Mucosa of rectum (tissue), 2 donors: Measurements from ENCODE around the gene PTP4A1.
A peak's percentile ranks its signal among the peaks of the same experiment; 100 is the strongest.

Source experiments
- H3K27ac ChIP-seq, 2 donors: one replicate each; pipeline ENCODE4 v1.7.0; 2013; ENCODE audit warnings: inconsistent platforms in 2 of 2, low read depth in 2 of 2, low read length in 2 of 2
- H3K27me3 ChIP-seq, 2 donors: one replicate each; pipeline ENCODE4 v1.7.0; 2013; ENCODE audit warnings: low read length in 2 of 2; ENCODE audit not compliant: control insufficient read depth in 2 of 2, insufficient read depth in 2 of 2
- H3K36me3 ChIP-seq, 2 donors: one replicate each; pipeline ENCODE4 v1.7.0; 2013; ENCODE audit warnings: low read length in 2 of 2; ENCODE audit not compliant: control insufficient read depth in 2 of 2, insufficient read depth in 2 of 2
- H3K4me1 ChIP-seq, 2 donors: one replicate each; pipeline ENCODE4 v1.7.0; 2013; ENCODE audit warnings: low read length in 2 of 2, mild to moderate bottlenecking in 1 of 2; ENCODE audit not compliant: control insufficient read depth in 2 of 2, insufficient read depth in 2 of 2
- H3K4me3 ChIP-seq, 2 donors: one replicate each; pipeline ENCODE4 v1.7.0; 2013; ENCODE audit warnings: low read length in 2 of 2
- H3K9ac ChIP-seq, 2 donors: one replicate each; pipeline ENCODE4 v1.7.0; 2013; ENCODE audit warnings: low read length in 2 of 2, low read depth in 1 of 2, mild to moderate bottlenecking in 1 of 2
- H3K9me3 ChIP-seq, 2 donors: one replicate each; pipeline ENCODE4 v1.7.0; 2013; ENCODE audit warnings: low read length in 2 of 2; ENCODE audit not compliant: control insufficient read depth in 2 of 2
- donor health status: healthy.
- donor health status: Normal muscosa, but diverticular disease.

Gene PTP4A1

GRCh38 chr6:63533952-63534351 is 38.3 kb upstream of the PTP4A1 start:
- Histone ChIP-seq H3K27me3 (no peaks in the 10 kb centered on the region), H3K36me3 (no peaks in the 10 kb centered on the region), H3K27ac (no peak overlapping the region), H3K4me1 (no peaks in the 10 kb centered on the region), H3K9ac (no peak overlapping the region), H3K9me3 (no peaks in the 10 kb centered on the region), H3K4me3 (no peak overlapping the region)

- H3K4me3 ChIP-seq: no peak overlapping the region
- no peaks in the 10 kb centered on the region for H3K36me3 ChIP-seq
- no peaks in the 10 kb centered on the region for H3K27me3 ChIP-seq
- H3K27ac ChIP-seq: no peak overlapping the region
- no peak overlapping the region for H3K9ac ChIP-seq
- no peaks in the 10 kb centered on the region for H3K4me1 ChIP-seq
- H3K9me3 ChIP-seq: no peaks in the 10 kb centered on the region
These were observed 34.9 kb upstream of the PTP4A1 start for GRCh38 chr6:63537201-63537958.

DNA sequence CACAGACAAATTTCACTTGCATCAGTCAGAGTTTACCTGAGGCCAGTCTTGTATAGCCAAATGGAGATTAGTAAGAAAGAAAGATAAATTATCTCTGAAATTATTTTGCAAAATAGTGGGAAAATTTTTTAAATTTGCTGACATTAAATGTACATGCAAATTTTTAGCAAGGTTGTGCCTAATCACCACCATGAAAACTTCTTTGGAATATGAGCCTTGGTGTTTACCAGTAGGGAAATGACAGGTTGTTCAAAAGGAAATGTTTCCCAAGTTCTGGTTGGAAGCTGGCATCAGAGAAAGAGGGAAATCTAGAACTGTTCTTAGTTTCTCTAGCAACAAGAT is 34.4 kb upstream of the PTP4A1 start:
- H3K9ac ChIP-seq: no peak overlapping the region
- no peaks in the 10 kb centered on the region for H3K27me3 ChIP-seq
- no peak overlapping the region for H3K4me3 ChIP-seq
- no peaks in the 10 kb centered on the region for H3K9me3 ChIP-seq
- no peak overlapping the region for H3K27ac ChIP-seq
- H3K36me3 ChIP-seq: no peaks in the 10 kb centered on the region
- H3K4me1 ChIP-seq: no peaks in the 10 kb centered on the region

DNA sequence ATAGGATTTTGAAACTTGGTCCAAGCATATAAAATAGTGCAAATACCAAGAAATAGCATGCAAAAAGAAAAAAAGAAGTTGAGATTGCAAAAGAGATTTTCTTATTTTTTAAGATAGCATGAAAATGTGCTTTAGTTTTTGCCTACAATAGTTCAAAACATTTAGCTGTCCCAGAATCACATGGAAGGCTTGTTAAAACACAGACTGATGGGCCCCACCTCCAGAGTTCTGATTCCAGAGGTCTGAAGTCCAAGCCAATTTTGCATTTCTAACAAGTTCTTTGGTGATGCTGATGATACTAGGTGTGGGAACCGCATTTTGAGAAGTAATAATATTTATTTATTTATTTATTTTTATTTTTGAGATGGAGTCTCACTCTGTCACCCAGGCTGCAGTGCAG is 33.7 kb upstream of the PTP4A1 start:
- Histone ChIP-seq H3K4me1 (no peaks in the 10 kb centered on the region), H3K27me3 (no peaks in the 10 kb centered on the region), H3K36me3 (no peaks in the 10 kb centered on the region), H3K4me3 (no peak overlapping the region), H3K27ac (no peak overlapping the region), H3K9me3 (no peaks in the 10 kb centered on the region), H3K9ac (no peak overlapping the region)

DNA sequence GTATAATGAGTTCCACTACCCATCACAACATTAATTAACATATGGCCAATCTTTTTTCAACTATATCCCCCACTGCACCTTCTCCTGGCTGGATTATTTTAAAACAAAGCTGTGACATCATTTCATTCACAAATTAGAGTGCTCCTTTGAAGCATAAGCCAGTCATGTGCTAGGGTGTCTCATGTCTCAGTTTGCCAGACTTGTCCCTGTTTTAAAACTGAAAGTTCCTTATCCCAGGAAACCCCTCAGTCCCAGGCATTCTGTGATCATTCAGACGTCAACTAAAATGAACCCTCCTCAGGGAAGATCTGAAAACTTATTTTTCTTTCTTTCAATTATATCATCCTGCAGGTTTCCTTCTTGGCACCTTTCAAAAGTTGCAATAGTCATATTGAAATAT is 29.3 kb upstream of the PTP4A1 start:
- H3K36me3 ChIP-seq: no peaks in the 10 kb centered on the region
- H3K27me3 ChIP-seq: no peaks in the 10 kb centered on the region
- no peaks in the 10 kb centered on the region for H3K4me1 ChIP-seq
- H3K27ac ChIP-seq: no peak overlapping the region
- no peak overlapping the region for H3K9ac ChIP-seq
- H3K4me3 ChIP-seq: no peak overlapping the region
- no peaks in the 10 kb centered on the region for H3K9me3 ChIP-seq

- Histone ChIP-seq H3K27me3 (no peaks in the 10 kb centered on the region), H3K9me3 (no peaks in the 10 kb centered on the region), H3K4me1 (no peaks in the 10 kb centered on the region), H3K36me3 (no peaks in the 10 kb centered on the region), H3K9ac (no peak overlapping the region), H3K27ac (no peak overlapping the region), H3K4me3 (no peak overlapping the region)
These were observed 28.3 kb upstream of the PTP4A1 start for GRCh38 chr6:63543982-63544381.

- H3K4me1 ChIP-seq: no peaks in the 10 kb centered on the region
- no peaks in the 10 kb centered on the region for H3K27me3 ChIP-seq
- H3K9ac ChIP-seq: no peak overlapping the region
- H3K9me3 ChIP-seq: no peaks in the 10 kb centered on the region
- H3K4me3 ChIP-seq: no peak overlapping the region
- no peaks in the 10 kb centered on the region for H3K36me3 ChIP-seq
- no peak overlapping the region for H3K27ac ChIP-seq
These were observed 26.0 kb upstream of the PTP4A1 start for GRCh38 chr6:63546236-63546635.

- H3K4me3 ChIP-seq: no peak overlapping the region
- no peaks in the 10 kb centered on the region for H3K9me3 ChIP-seq
- no peaks in the 10 kb centered on the region for H3K27me3 ChIP-seq
- H3K36me3 ChIP-seq: no peaks in the 10 kb centered on the region
- H3K27ac ChIP-seq: no peak overlapping the region
- no peaks in the 10 kb centered on the region for H3K4me1 ChIP-seq
- no peak overlapping the region for H3K9ac ChIP-seq
These were observed 25.6 kb upstream of the PTP4A1 start for GRCh38 chr6:63546697-63547096.

DNA sequence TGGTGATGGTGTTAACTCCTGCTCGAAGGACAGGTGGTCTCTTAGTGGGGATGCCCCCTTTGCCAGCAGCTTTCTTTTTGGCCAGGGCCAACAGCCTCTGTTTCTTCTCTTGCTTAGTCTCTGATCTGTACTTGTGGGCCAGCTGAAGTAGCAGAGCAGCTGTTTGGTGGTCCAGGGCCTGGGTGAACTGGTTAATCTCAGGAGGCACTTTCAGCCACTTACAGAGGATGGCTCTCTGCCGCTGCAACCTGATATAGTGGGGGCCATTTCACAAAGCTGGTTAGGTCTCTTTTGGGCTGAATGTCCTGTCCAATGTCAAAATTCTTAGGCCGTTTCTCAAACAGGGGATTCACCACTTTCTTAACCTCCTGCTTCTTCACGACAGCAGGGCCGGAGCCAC is 23.2 kb upstream of the PTP4A1 start:
- peaks cover 2 to 3% of the 10 kb centered on the region in 2 donors for H3K4me1 ChIP-seq
- H3K9me3 ChIP-seq: no peaks in the 10 kb centered on the region
- H3K27ac ChIP-seq: no peak overlapping the region
- no peak overlapping the region for H3K9ac ChIP-seq
- H3K36me3 ChIP-seq: no peaks in the 10 kb centered on the region
- no peak overlapping the region for H3K4me3 ChIP-seq
- H3K27me3 ChIP-seq: no peaks in the 10 kb centered on the region

- Histone ChIP-seq H3K9me3 (no peaks in the 10 kb centered on the region), H3K27ac (peak overlapping the region in 1 of 2 donors; percentile 0), H3K9ac (no peak overlapping the region), H3K4me3 (no peak overlapping the region), H3K36me3 (no peaks in the 10 kb centered on the region), H3K4me1 (peaks cover 2 to 3% of the 10 kb centered on the region in 2 donors), H3K27me3 (no peaks in the 10 kb centered on the region)
These were observed 19.1 kb upstream of the PTP4A1 start for GRCh38 chr6:63553208-63553607.

- no peaks in the 10 kb centered on the region for H3K36me3 ChIP-seq
- H3K4me3 ChIP-seq: no peak overlapping the region
These were observed 18.4 kb upstream of the PTP4A1 start for GRCh38 chr6:63553900-63554299.

More at GRCh38 chr6:63553900-63554299, 18.4 kb upstream of the PTP4A1 start:
- H3K27me3 ChIP-seq: no peaks in the 10 kb centered on the region
- no peak overlapping the region for H3K9ac ChIP-seq
- no peaks in the 10 kb centered on the region for H3K9me3 ChIP-seq
- H3K4me1 ChIP-seq: peaks cover 2 to 3% of the 10 kb centered on the region in 2 donors
- peak overlapping the region in 1 of 2 donors; percentile 0 for H3K27ac ChIP-seq
